Astrocyte (in vitro differentiated cells and primary cell): ENCODE measurements around the gene BCAT1. TPM values are rescaled to one million over a fixed set of nuclear protein-coding genes. Genes with fewer than 3 reads are reported as not detected.

Experiments
- DNase-seq: peaks from one replicate; pipeline ENCODE4 v3.0.0-alpha.2; 2010; ENCODE audit warnings: low read depth
- FAIRE-seq: peaks from 2 replicates; lab custom pipeline; 2011; peaks lifted over from hg19 to GRCh38; lab: Jason Lieb, UNC
- H2AFZ ChIP-seq: 2 replicates; pipeline ENCODE4 v1.6.0; 2012; ENCODE audit warnings: low read depth, low read length, inconsistent platforms
- H3K27ac ChIP-seq: 2 replicates; pipeline ENCODE4 v1.5.1; 2011; ENCODE audit warnings: low read depth, low read length, inconsistent platforms
- H3K27me3 ChIP-seq: 2 replicates; pipeline ENCODE4 v1.6.0; 2011; ENCODE audit warnings: low read length, inconsistent platforms; ENCODE audit not compliant: insufficient read depth
- H3K36me3 ChIP-seq: 2 replicates; pipeline ENCODE4 v1.5.1; 2011; ENCODE audit warnings: low read length, inconsistent platforms; ENCODE audit not compliant: insufficient read depth
- H3K4me1 ChIP-seq: 2 replicates; pipeline ENCODE4 v1.5.1; 2011; ENCODE audit warnings: low read length, inconsistent platforms; ENCODE audit not compliant: insufficient read depth
- H3K4me2 ChIP-seq: 2 replicates; pipeline ENCODE4 v1.6.0; 2012; ENCODE audit warnings: low read length, inconsistent platforms
- H3K4me3 ChIP-seq: 2 replicates; pipeline ENCODE4 v1.5.1; 2011; ENCODE audit warnings: low read depth, mild to moderate bottlenecking, low read length, inconsistent platforms; ENCODE audit not compliant: insufficient read depth
- H3K79me2 ChIP-seq: 2 replicates; pipeline ENCODE4 v1.6.0; 2012; ENCODE audit warnings: mild to moderate bottlenecking, low read length, inconsistent platforms; ENCODE audit not compliant: insufficient read depth
- H3K9ac ChIP-seq: 2 replicates; pipeline ENCODE4 v1.6.0; 2012; ENCODE audit warnings: mild to moderate bottlenecking, low read length, inconsistent platforms
- H3K9me3 ChIP-seq: 2 replicates; pipeline ENCODE4 v1.5.1; 2012; ENCODE audit warnings: low read depth, mild to moderate bottlenecking, low read length, inconsistent platforms; ENCODE audit not compliant: insufficient read depth
- H4K20me1 ChIP-seq: 2 replicates; pipeline ENCODE4 v1.6.0; 2012; ENCODE audit warnings: low read length, inconsistent platforms; ENCODE audit not compliant: insufficient read depth
- H3K27ac Mint-ChIP-seq: one replicate; pipeline ENCODE4 v1.8.0; 2021; ENCODE audit warnings: mild to moderate bottlenecking, mixed read lengths; ENCODE audit not compliant: unreplicated experiment
- H3K27me3 Mint-ChIP-seq: one replicate; pipeline ENCODE4 v1.8.0; 2021; ENCODE audit warnings: low read depth, mixed read lengths; ENCODE audit not compliant: unreplicated experiment
- H3K36me3 Mint-ChIP-seq: one replicate; pipeline ENCODE4 v1.8.0; 2021; ENCODE audit warnings: low read depth, mixed read lengths; ENCODE audit not compliant: unreplicated experiment
- H3K4me1 Mint-ChIP-seq: one replicate; pipeline ENCODE4 v1.8.0; 2021; ENCODE audit warnings: low read depth, mixed read lengths; ENCODE audit not compliant: unreplicated experiment
- H3K4me3 Mint-ChIP-seq: one replicate; pipeline ENCODE4 v1.8.0; 2021; ENCODE audit warnings: mild to moderate bottlenecking, moderate library complexity, mixed read lengths; ENCODE audit not compliant: unreplicated experiment
- H3K9me3 Mint-ChIP-seq: one replicate; pipeline ENCODE4 v1.8.0; 2021; ENCODE audit warnings: mild to moderate bottlenecking, mixed read lengths; ENCODE audit not compliant: unreplicated experiment
- EZH2 ChIP-seq: IDR thresholded peaks from 2 replicates; pipeline ENCODE4 v1.6.1; 2012; ENCODE audit warnings: mild to moderate bottlenecking, low read length, inconsistent platforms; ENCODE audit not compliant: insufficient read depth
- total RNA-seq: library from RNA; stranded (reverse); gene quantifications from 2 replicates; pipeline ENCODE4 v1.2.1, GENCODE V29; 2021
- TF ChIP-seq, protein P1 (sequence below): IDR thresholded peaks from 2 replicates; pipeline ENCODE4 v1.5.1; 2011; ENCODE audit warnings: low read depth, mild to moderate bottlenecking, inconsistent platforms, low read length, moderate library complexity; ENCODE audit not compliant: insufficient read depth

The BCAT1 gene
- total RNA-seq, 1 donor from 2014 or later, result 476 TPM

- H3K4me3 Mint-ChIP-seq, result peak overlapping the region; percentile 91
- H3K4me1 Mint-ChIP-seq, result peaks cover 28% of the 10 kb centered on the region
- no peak for FAIRE-seq
Measured at GRCh38 chr12:24947541-24948419, 1.1 kb downstream of the BCAT1 start.

GRCh38 chr12:24945845-24946244 lies 3.1 kb downstream of the BCAT1 start:
- Histone ChIP-seq H3K79me2 (peaks cover 79% of the 10 kb centered on the region), H3K4me1 (peaks cover 32% of the 10 kb centered on the region), H3K4me2 (peak overlapping the region; percentile 88), H3K27ac (peak overlapping the region; percentile 86), H3K4me3 (peak overlapping the region; percentile 83), H3K36me3 (peaks cover 16% of the 10 kb centered on the region), H4K20me1 (peaks cover 41% of the 10 kb centered on the region), H3K9ac (peak overlapping the region; percentile 96), H3K27me3 (no peaks in the 10 kb centered on the region), H3K9me3 (no peaks in the 10 kb centered on the region), H2AFZ (no peak overlapping the region)
- peak overlapping the region; percentile 91 for H3K4me3 Mint-ChIP-seq
- DNase-seq, result no peak
- peaks cover 7% of the 10 kb centered on the region for H3K36me3 Mint-ChIP-seq
- TF ChIP-seq, protein P1, sequence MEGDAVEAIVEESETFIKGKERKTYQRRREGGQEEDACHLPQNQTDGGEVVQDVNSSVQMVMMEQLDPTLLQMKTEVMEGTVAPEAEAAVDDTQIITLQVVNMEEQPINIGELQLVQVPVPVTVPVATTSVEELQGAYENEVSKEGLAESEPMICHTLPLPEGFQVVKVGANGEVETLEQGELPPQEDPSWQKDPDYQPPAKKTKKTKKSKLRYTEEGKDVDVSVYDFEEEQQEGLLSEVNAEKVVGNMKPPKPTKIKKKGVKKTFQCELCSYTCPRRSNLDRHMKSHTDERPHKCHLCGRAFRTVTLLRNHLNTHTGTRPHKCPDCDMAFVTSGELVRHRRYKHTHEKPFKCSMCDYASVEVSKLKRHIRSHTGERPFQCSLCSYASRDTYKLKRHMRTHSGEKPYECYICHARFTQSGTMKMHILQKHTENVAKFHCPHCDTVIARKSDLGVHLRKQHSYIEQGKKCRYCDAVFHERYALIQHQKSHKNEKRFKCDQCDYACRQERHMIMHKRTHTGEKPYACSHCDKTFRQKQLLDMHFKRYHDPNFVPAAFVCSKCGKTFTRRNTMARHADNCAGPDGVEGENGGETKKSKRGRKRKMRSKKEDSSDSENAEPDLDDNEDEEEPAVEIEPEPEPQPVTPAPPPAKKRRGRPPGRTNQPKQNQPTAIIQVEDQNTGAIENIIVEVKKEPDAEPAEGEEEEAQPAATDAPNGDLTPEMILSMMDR, result no peak
- TF ChIP-seq EZH2, result no peak
- peak overlapping the region; percentile 82 for H3K27ac Mint-ChIP-seq
- no peak for FAIRE-seq
- H3K9me3 Mint-ChIP-seq, result no peaks in the 10 kb centered on the region
- H3K4me1 Mint-ChIP-seq, result peaks cover 32% of the 10 kb centered on the region
- H3K27me3 Mint-ChIP-seq, result no peaks in the 10 kb centered on the region

More at GRCh38 chr12:24947541-24948419, 1.1 kb downstream of the BCAT1 start:
- H3K79me2 ChIP-seq, result peaks cover 60% of the 10 kb centered on the region
- no peaks in the 10 kb centered on the region for H3K9me3 Mint-ChIP-seq
- DNase-seq, result no peak
- peaks cover 5% of the 10 kb centered on the region for H3K36me3 Mint-ChIP-seq
- peaks cover 32% of the 10 kb centered on the region for H3K4me1 ChIP-seq
- H3K27ac ChIP-seq, result peak overlapping the region; percentile 86
- H3K4me3 ChIP-seq, result peak overlapping the region; percentile 83
- TF ChIP-seq, protein P1, result no peak
- TF ChIP-seq EZH2, result no peak
- no peak overlapping the region for H2AFZ ChIP-seq
- H4K20me1 ChIP-seq, result peaks cover 22% of the 10 kb centered on the region
- H3K27me3 ChIP-seq, result no peaks in the 10 kb centered on the region
- peak overlapping the region; percentile 88 for H3K4me2 ChIP-seq
- no peaks in the 10 kb centered on the region for H3K27me3 Mint-ChIP-seq
- peak overlapping the region; percentile 97 for H3K27ac Mint-ChIP-seq
- H3K9ac ChIP-seq, result peak overlapping the region; percentile 96
- H3K36me3 ChIP-seq, result peaks cover 9% of the 10 kb centered on the region
- H3K9me3 ChIP-seq, result no peaks in the 10 kb centered on the region
